CD14-positive monocyte (primary cell): Measurements from ENCODE around the gene RBPJL. TPM values are rescaled to one million over a fixed set of nuclear protein-coding genes. Genes with fewer than 3 reads are reported as not detected.

Experiments
- DNase-seq, 3 donors: peaks; one replicate each; pipeline ENCODE4 v3.0.0-alpha.2; 2011 to 2022
- H2AFZ ChIP-seq: 2 replicates; pipeline ENCODE4 v1.6.0; 2012; ENCODE audit warnings: mild to moderate bottlenecking, low read depth, low read length, inconsistent platforms; ENCODE audit not compliant: insufficient read depth, poor library complexity, severe bottlenecking
- H3K27ac ChIP-seq, 2 donors: 1 replicate in 1 of 2; 2 replicates in 1 of 2; pipeline ENCODE4 v1.5.1; 2012 to 2013; ENCODE audit warnings: low read length in 2 of 2, control low read depth in 1 of 2, inconsistent platforms in 1 of 2, low read depth in 1 of 2, mild to moderate bottlenecking in 1 of 2
- H3K27me3 ChIP-seq, 2 donors: one replicate each; pipeline versions ENCODE4 v1.6.0 to v1.6.1; 2011 to 2013; ENCODE audit warnings: low read length in 2 of 2; ENCODE audit not compliant: control insufficient read depth in 2 of 2, insufficient read depth in 2 of 2
- H3K36me3 ChIP-seq, 2 donors: replicated peaks in 1 of 2; 1 replicate in 1 of 2; 2 replicates in 1 of 2; pipeline versions ENCODE4 v1.5.1 to v1.6.1; 2012 to 2013; ENCODE audit warnings: low read length in 2 of 2, control low read depth in 1 of 2, inconsistent platforms in 1 of 2, mild to moderate bottlenecking in 1 of 2; ENCODE audit not compliant: insufficient read depth in 2 of 2, control insufficient read depth in 1 of 2
- H3K4me1 ChIP-seq, 2 donors: 1 replicate in 1 of 2; 2 replicates in 1 of 2; pipeline versions ENCODE4 v1.5.1 to v1.6.1; 2012 to 2013; ENCODE audit warnings: low read length in 2 of 2, control low read depth in 1 of 2, inconsistent platforms in 1 of 2, mild to moderate bottlenecking in 1 of 2, moderate library complexity in 1 of 2; ENCODE audit not compliant: insufficient read depth in 2 of 2, control insufficient read depth in 1 of 2
- H3K4me2 ChIP-seq: replicated peaks from 2 replicates; pipeline ENCODE3; 2012; ENCODE audit warnings: low read length, moderate library complexity, mild to moderate bottlenecking; ENCODE audit not compliant: poor library complexity, severe bottlenecking; ENCODE audit errors: extremely low read depth
- H3K4me3 ChIP-seq, 3 experiments: fragments of 200-600 bp in 1 of 3; sonication (generic) in 1 of 3; replicated peaks in 1 of 3; 1 replicate in 2 of 3; 2 replicates in 1 of 3; pipeline ENCODE4 v1.5.1; 2011 to 2013; ENCODE audit warnings: low read length in 3 of 3, mild to moderate bottlenecking in 3 of 3, control low read depth in 2 of 3, low read depth in 2 of 3, inconsistent platforms in 1 of 3, moderate library complexity in 1 of 3
- H3K79me2 ChIP-seq: 2 replicates; pipeline ENCODE4 v1.6.0; 2012; ENCODE audit warnings: mild to moderate bottlenecking, control low read depth, inconsistent platforms, low read length, moderate library complexity; ENCODE audit not compliant: insufficient read depth
- H3K9ac ChIP-seq: 2 replicates; pipeline ENCODE4 v1.6.0; 2017; ENCODE audit warnings: low read length, mild to moderate bottlenecking; ENCODE audit not compliant: insufficient read depth, poor library complexity, severe bottlenecking
- H3K9me3 ChIP-seq, 2 donors: replicated peaks in 1 of 2; 1 replicate in 1 of 2; 2 replicates in 1 of 2; pipeline versions ENCODE4 v1.5.1 to v1.6.1; 2012 to 2013; ENCODE audit warnings: low read length in 2 of 2, control low read depth in 1 of 2; ENCODE audit not compliant: control insufficient read depth in 1 of 2, insufficient read depth in 1 of 2
- H4K20me1 ChIP-seq: 2 replicates; pipeline ENCODE4 v1.6.0; 2012; ENCODE audit warnings: mild to moderate bottlenecking, low read length, control low read depth, moderate library complexity; ENCODE audit not compliant: insufficient read depth
- H3K27ac Mint-ChIP-seq, 7 donors: one replicate each; pipeline ENCODE4 v1.8.0; 2020; ENCODE audit warnings: mild to moderate bottlenecking in 7 of 7, mixed read lengths in 7 of 7, moderate library complexity in 6 of 7, inconsistent platforms in 2 of 7
- H3K27me3 Mint-ChIP-seq, 3 donors: one replicate each; pipeline ENCODE4 v1.8.0; 2021 to 2022; ENCODE audit warnings: low read depth in 3 of 3, mild to moderate bottlenecking in 3 of 3, mixed read lengths in 3 of 3, moderate library complexity in 3 of 3, inconsistent platforms in 1 of 3
- H3K36me3 Mint-ChIP-seq, 2 donors: one replicate each; pipeline ENCODE4 v1.8.0; 2020; ENCODE audit warnings: mixed read lengths in 2 of 2, inconsistent platforms in 1 of 2, mild to moderate bottlenecking in 1 of 2
- H3K4me1 Mint-ChIP-seq: one replicate; pipeline ENCODE4 v1.8.0; 2020; ENCODE audit warnings: mild to moderate bottlenecking, mixed read lengths
- H3K4me3 Mint-ChIP-seq, 2 donors: one replicate each; pipeline ENCODE4 v1.8.0; 2020; ENCODE audit warnings: mild to moderate bottlenecking in 2 of 2, mixed read lengths in 2 of 2, moderate library complexity in 1 of 2
- H3K9me3 Mint-ChIP-seq, 7 donors: one replicate each; pipeline ENCODE4 v1.8.0; 2020 to 2022; ENCODE audit warnings: mixed read lengths in 7 of 7, mild to moderate bottlenecking in 6 of 7, moderate library complexity in 6 of 7, inconsistent platforms in 2 of 7
- WGBS: methylation state at CpG from one replicate; pipeline ENCODE4 v1.1.5; 2013; ENCODE audit warnings: missing lambda C conversion rate; ENCODE audit not compliant: insufficient coverage; 5-methylcytosine and 5-hydroxymethylcytosine counted together
- intact Hi-C, 2 donors: fragments of 100-400 bp; cut with micrococcal nuclease; formaldehyde crosslinking; loops; one replicate each; pipeline versions ENCODE4 v1.15.0 to v1.15.1; 2023
- polyA plus RNA-seq, 3 donors: library from polyadenylated mRNA; depleted of rRNA in 1 of 3; unstranded in 2 of 3; stranded (reverse) in 1 of 3; fragments of 300-500 nt in 2 of 3; fragments of >200 nt in 1 of 3; fragmentation: Illumina TruSeq in 2 of 3; gene quantifications; 1 replicate in 2 of 3; 2 replicates in 1 of 3; pipeline ENCODE4 v1.2.3, GENCODE V29; 2012 to 2021
- TF ChIP-seq, protein P1 (sequence below): fragments of 200-600 bp; IDR thresholded peaks from one replicate; pipeline ENCODE4 v1.8.0; 2022; ENCODE audit warnings: antibody characterized with exemption, mild to moderate bottlenecking

The RBPJL gene
- polyA plus RNA-seq, 3 donors = not detected

DNA sequence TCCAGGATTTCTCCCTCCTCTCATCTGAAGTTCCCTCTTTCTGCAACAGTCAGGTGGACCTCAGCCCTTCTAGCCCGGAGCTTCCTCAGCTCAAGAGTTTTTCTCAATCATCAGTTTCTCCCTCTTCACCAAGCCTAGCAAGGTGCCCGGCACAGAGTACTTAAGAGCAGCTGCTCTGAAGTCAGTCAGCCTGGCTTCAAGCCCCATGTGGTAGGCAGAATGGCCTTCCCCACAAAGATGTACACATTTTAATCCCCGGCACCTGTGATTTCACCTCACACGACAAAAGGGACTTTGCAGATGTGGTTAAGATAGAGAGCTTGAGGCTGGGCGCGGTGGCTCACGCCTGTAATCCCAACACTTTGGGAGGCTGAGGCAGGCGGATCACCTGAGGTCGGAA is 15.1 kb upstream of the RBPJL start:
- no peak for DNase-seq
- no peaks in the 10 kb centered on the region for H3K9me3 ChIP-seq
- H3K36me3 ChIP-seq = no peaks in the 10 kb centered on the region
- TF ChIP-seq, protein P1, sequence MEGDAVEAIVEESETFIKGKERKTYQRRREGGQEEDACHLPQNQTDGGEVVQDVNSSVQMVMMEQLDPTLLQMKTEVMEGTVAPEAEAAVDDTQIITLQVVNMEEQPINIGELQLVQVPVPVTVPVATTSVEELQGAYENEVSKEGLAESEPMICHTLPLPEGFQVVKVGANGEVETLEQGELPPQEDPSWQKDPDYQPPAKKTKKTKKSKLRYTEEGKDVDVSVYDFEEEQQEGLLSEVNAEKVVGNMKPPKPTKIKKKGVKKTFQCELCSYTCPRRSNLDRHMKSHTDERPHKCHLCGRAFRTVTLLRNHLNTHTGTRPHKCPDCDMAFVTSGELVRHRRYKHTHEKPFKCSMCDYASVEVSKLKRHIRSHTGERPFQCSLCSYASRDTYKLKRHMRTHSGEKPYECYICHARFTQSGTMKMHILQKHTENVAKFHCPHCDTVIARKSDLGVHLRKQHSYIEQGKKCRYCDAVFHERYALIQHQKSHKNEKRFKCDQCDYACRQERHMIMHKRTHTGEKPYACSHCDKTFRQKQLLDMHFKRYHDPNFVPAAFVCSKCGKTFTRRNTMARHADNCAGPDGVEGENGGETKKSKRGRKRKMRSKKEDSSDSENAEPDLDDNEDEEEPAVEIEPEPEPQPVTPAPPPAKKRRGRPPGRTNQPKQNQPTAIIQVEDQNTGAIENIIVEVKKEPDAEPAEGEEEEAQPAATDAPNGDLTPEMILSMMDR = no peak
- Mint-ChIP-seq H3K4me3 (peak overlapping the region in 1 of 2 donors; percentile 22), H3K27me3 (peaks cover 24 to 34% (median 31%) of the 10 kb centered on the region in 3 donors), H3K36me3 (no peaks in the 10 kb centered on the region), H3K27ac (no peak overlapping the region), H3K4me1 (peaks cover 17% of the 10 kb centered on the region), H3K9me3 (peaks cover 0 to 5% (median 3%) of the 10 kb centered on the region in 7 donors)
- H3K4me3 ChIP-seq = no peak overlapping the region
- H3K27ac ChIP-seq = no peak overlapping the region
- no peak overlapping the region for H3K9ac ChIP-seq
- no peak overlapping the region for H2AFZ ChIP-seq
- intact Hi-C loops = loop anchor here (2.0 to 5.0 kb wide), 2 partner anchors 153 to 154 kb away; no protein-coding TSS in a partner anchor
- no peaks in the 10 kb centered on the region for H3K79me2 ChIP-seq
- peaks cover 12 to 17% of the 10 kb centered on the region in 2 donors for H3K4me1 ChIP-seq
- no peak overlapping the region for H3K4me2 ChIP-seq
- 55% methylated on average over 2 of the region's 9 CpGs for WGBS
- peaks cover 13 to 28% of the 10 kb centered on the region in 2 donors for H3K27me3 ChIP-seq
- H4K20me1 ChIP-seq = no peaks in the 10 kb centered on the region

DNA sequence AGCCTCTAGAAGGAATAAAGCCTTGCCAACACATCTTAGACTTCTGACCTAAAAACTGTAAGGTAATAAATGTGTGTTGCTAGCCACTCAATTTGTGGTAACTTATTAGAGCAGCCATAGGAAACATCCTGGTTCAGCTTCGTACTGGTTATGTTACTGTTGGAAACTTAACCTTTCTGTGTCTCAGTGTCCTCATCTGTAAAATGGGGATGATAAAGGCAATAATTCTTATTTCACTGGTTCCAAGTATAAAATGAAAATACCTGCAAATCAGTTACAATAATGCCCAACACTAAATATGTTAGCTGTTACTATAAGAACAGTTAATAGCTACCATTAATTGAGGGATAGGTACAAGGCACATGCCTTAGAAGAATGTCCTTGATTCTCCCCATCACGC is 14.3 kb upstream of the RBPJL start:
- Histone ChIP-seq H2AFZ (no peak overlapping the region), H3K9ac (no peak overlapping the region), H3K79me2 (no peaks in the 10 kb centered on the region), H3K9me3 (no peaks in the 10 kb centered on the region), H3K36me3 (no peaks in the 10 kb centered on the region), H4K20me1 (no peaks in the 10 kb centered on the region), H3K27me3 (peaks cover 13 to 28% of the 10 kb centered on the region in 2 donors), H3K27ac (no peak overlapping the region), H3K4me3 (no peak overlapping the region), H3K4me1 (peaks cover 12 to 17% of the 10 kb centered on the region in 2 donors), H3K4me2 (no peak overlapping the region)
- Mint-ChIP-seq H3K4me3 (peak overlapping the region in 1 of 2 donors; percentile 88), H3K27me3 (peaks cover 24 to 35% (median 29%) of the 10 kb centered on the region in 3 donors), H3K36me3 (no peaks in the 10 kb centered on the region), H3K9me3 (peaks cover 0 to 5% (median 3%) of the 10 kb centered on the region in 7 donors), H3K27ac (no peak overlapping the region), H3K4me1 (peaks cover 17% of the 10 kb centered on the region)
- intact Hi-C loops = loop anchor here in 1 of 2 donors (5.0 kb wide), 1 partner anchor 155 kb away; no protein-coding TSS in a partner anchor
- WGBS = 60% methylated on average over 1 of the region's 2 CpGs
- DNase-seq = no peak
- TF ChIP-seq, protein P1 = no peak
